GM10266 (cell line): ENCODE measurements around the gene C8G.

Source experiments
- DNase-seq: peaks from one replicate; pipeline ENCODE4 v3.0.0; 2012; ENCODE audit errors: extremely low spot score
- CTCF ChIP-seq: IDR thresholded peaks from 2 replicates; pipeline ENCODE4 v1.5.1; 2012; ENCODE audit warnings: mild to moderate bottlenecking, low read depth; ENCODE audit not compliant: control insufficient read depth, insufficient read depth; ENCODE audit errors: missing control alignments

Gene C8G

GRCh38 chr9:136947028-136947891 lies 2.2 kb downstream of the C8G start:
- TF ChIP-seq CTCF: no peak
- no peak for DNase-seq

GRCh38 chr9:136947955-136948510 lies 3.0 kb downstream of the C8G start:
- TF ChIP-seq CTCF: peak; percentile 72
- peak; percentile 64 for DNase-seq

- no peak for DNase-seq
- TF ChIP-seq CTCF: no peak
These were observed 4.3 kb downstream of the C8G start for GRCh38 chr9:136949239-136949816.

GRCh38 chr9:136949817-136950655 lies 5.0 kb downstream of the C8G start:
- TF ChIP-seq CTCF: no peak
- DNase-seq: peak; percentile 100

- DNase-seq: no peak
- no peak for TF ChIP-seq CTCF
These were observed 5.7 kb downstream of the C8G start for GRCh38 chr9:136950656-136951276.

GRCh38 chr9:136951541-136952320 lies 6.7 kb downstream of the C8G start, which contains the start of gene LCN12:
Gene LCN12, plus strand, starts transcription at chr9:136952273. Its CDS starts 55 bp downstream, at chr9:136952328.
- TF ChIP-seq CTCF: no peak
- DNase-seq: no peak
